ENCODE data around the gene MRPL50.

DNA sequence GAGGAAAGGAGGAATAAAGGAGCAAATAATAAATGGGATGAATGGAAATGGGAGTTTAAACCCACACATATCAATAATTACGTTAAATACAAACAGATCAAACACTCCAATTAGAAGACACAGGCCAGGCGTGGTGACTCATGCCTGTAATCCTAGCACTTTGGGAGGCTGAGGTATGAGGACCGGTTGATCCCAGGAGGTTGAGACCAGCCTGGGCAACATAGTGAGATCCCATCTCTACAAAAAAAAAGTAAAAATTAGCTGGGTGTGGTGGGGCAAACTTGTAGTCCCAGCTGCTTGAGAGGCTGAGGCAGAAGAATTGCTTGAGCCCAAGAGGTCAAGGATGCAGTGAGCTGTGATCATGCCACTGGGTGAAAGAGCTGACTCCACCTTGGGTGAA, 17.3 kb downstream of the MRPL50 start:
- no peak for TF ChIP-seq EZH2 (IDR thresholded peaks at IDR 0.05; ENCODE audit: borderline replicate concordance, low read depth, low read length)
- TF ChIP-seq, protein P1, sequence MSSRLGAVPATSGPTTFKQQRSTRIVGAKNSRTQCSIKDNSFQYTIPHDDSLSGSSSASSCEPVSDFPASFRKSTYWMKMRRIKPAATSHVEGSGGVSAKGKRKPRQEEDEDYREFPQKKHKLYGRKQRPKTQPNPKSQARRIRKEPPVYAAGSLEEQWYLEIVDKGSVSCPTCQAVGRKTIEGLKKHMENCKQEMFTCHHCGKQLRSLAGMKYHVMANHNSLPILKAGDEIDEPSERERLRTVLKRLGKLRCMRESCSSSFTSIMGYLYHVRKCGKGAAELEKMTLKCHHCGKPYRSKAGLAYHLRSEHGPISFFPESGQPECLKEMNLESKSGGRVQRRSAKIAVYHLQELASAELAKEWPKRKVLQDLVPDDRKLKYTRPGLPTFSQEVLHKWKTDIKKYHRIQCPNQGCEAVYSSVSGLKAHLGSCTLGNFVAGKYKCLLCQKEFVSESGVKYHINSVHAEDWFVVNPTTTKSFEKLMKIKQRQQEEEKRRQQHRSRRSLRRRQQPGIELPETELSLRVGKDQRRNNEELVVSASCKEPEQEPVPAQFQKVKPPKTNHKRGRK (tag; IDR thresholded peaks at IDR 0.05) = no peak
- TF ChIP-seq, protein P2, sequence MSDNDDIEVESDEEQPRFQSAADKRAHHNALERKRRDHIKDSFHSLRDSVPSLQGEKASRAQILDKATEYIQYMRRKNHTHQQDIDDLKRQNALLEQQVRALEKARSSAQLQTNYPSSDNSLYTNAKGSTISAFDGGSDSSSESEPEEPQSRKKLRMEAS (CRISPR knock-in tag; IDR thresholded peaks at IDR 0.05) = no peak
- no peak for TF ChIP-seq SPI1 (IDR thresholded peaks at IDR 0.05; ENCODE audit: borderline replicate concordance, low read depth, low read length)
- TF ChIP-seq ELF4 (CRISPR knock-in tag; IDR thresholded peaks at IDR 0.05) = no peak

Data from K562 (cell line).